Muscle of back (tissue), 11 donors: ENCODE measurements around the gene HPCA. TPM values are rescaled to one million over a fixed set of nuclear protein-coding genes. Genes with fewer than 3 reads are reported as not detected.
A peak's percentile ranks its signal among the peaks of the same experiment; 100 is the strongest.

Source experiments
- DNase-seq, 3 donors: peaks; one replicate each; pipeline versions ENCODE4 v3.0.0 to v3.0.0-alpha.2; 2013
- polyA plus RNA-seq, 10 donors: library from polyadenylated mRNA; unstranded; fragments of 120-200 nt; gene quantifications; one replicate each; pipeline ENCODE4 v1.2.1, GENCODE V29; 2013; ENCODE audit not compliant: insufficient read length in 10 of 10

The HPCA gene
- polyA plus RNA-seq, 10 donors, result 0.13 to 1.2 (median 0.21) TPM

DNA sequence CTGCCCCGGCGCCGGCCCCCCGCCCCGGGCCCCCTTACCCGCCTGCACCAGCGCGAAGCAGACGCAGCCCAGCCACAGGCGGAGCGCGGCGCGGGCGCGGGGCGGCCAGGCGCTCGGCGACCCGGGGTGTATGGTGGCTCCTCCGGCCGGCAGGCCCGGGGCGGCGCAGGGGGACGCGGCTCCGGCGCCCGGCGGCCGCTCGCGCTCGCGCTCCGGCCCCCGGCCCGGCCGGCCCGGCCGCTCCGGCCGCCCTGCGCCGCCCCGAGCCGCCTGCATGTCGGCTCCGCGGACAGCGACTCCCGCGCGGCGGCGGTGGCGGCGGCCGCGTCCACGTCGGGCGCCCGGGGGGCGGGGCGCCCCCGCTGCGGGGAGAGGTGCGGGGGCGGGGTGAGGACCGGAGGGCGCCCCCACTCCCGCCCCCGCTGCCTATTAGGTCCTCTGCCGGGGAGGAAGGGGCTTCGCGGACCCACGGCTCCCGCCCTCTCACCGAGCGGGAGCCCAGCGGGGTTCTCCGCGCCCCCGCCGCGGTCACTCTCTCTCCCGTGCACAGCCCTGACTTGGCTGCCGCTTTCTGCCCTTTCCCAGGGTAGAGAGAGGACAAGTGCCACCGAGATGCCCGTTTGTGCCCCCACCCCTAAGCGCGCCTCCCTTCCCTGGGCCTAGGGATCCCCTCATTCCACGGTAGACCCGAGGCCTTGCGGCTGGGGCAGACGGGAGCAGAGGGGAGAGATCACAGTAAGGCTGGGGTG, 15.5 kb upstream of the HPCA start, which contains the start of gene FNDC5:
FNDC5 (minus strand) TSS at position 298 of the 749 bp plus-strand sequence.
- DNase-seq, result peak in 1 of 3 donors; percentile 79

DNA sequence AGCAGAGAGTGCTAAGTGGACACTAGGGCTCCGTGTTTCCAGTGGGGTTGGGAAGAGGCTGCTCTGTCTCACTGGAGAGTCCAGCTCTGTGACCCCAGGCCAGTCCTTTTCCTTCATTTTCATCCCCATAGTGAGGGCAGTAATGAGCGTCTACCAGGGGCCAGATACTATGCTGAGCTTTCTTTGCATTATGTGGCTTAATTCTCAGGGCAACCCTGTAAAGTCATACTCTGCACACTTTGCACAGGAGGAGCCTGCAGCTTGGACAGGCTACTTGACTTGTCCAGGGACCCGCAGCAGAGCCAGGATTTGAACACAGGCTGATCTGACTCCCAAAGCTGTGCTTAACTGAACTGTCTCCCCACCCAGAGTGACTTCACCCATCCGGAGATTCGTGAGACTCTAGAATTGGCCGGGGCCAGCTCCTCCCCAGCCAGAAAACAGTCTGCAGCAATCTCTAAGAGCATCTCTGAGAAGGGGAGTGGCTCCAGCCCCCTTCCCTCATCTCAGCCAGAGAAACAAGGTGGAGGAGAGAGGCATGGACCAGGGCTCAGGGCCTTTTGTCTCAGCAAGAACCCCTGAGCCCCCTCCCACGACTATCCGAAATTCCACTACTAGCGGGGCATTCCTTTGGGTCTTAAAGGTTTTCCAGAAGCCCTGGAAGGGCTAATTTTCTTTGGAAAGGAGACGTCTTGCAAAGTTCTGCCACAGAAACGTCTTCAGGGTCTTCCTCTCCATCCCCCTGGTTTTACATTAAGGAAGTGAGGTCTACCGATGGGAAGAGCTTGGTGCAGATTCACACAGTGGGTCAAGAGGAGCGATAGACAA, 14.7 kb upstream of the HPCA start:
- DNase-seq, result peak; percentile 65 to 91 (median 79)

DNA sequence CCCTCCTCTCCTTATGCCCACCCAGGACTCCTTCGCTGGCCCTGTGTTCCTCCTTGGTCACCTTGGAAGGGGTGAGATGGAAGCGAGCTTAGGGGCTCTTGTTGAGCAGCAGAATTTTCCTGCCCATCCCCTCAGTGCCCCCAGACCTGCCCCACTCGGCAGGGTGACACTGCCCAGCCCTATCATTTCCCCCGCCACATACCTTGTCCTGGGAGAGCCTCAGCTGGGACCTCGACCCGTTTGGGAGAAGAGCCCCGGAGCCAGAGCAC, 14.2 kb upstream of the HPCA start:
- peak in 1 of 3 donors; percentile 81 for DNase-seq

DNA sequence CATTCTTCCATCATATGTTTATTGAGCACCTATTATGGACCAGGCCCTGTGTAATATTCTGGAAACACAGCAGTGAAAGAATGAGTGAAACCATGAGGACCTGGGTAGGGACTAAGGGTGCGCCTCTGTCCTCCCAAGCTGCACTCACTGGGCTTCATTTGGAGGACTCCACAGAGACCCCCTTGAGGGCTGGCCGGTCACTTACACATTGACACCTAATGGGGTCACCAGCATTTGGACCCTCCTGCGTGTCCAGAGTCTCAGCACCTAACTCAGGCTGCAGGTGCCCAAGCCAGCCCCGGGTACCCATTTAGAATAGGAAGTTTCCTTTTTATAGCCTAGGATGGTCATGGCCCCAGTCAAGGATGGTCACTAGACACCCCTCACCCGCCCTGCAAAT, 12.8 kb upstream of the HPCA start:
- DNase-seq, result no peak

DNA sequence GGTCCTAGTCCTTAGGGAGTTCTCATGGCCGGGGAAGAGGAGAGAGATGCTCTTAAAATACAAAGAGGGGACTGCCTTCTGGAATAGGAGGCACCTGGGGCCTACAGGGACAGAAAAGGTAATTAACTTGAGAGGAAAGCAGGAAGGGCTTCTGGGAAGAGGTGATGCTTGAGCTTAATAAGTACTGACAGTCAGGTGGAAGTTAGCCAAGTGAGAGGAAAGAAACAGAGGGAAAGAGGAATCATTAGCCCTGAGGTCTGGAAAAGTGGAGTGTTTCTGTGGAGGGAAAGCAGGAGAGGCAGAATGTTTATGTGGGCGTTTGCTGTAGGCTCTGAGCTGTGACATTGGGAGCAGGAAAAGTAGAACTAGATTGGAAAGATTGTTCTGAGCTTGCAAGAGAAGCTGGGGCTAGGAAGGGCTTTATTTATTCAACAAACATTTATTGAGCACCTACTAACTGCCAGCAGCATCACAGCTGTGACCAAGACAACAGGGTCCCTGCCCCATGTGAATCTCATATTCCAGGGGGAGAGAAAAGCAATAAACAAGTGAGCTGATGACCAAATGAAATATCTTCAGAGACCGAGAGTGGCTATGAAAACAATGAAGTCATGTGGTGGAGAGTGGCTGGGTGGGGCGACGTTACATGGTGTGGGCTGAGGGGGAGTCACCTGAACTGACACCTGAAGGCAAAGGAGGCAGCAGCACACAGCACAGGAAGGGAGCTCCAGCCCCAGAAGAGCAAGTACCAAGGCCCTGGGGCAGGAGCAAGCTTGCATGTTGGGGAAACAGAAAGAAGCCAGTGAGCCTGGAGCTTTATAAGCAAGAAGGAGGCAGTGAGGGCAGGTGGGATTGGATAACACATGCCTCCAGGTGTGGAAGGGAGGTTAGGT, 11.2 kb upstream of the HPCA start:
- no peak for DNase-seq

DNA sequence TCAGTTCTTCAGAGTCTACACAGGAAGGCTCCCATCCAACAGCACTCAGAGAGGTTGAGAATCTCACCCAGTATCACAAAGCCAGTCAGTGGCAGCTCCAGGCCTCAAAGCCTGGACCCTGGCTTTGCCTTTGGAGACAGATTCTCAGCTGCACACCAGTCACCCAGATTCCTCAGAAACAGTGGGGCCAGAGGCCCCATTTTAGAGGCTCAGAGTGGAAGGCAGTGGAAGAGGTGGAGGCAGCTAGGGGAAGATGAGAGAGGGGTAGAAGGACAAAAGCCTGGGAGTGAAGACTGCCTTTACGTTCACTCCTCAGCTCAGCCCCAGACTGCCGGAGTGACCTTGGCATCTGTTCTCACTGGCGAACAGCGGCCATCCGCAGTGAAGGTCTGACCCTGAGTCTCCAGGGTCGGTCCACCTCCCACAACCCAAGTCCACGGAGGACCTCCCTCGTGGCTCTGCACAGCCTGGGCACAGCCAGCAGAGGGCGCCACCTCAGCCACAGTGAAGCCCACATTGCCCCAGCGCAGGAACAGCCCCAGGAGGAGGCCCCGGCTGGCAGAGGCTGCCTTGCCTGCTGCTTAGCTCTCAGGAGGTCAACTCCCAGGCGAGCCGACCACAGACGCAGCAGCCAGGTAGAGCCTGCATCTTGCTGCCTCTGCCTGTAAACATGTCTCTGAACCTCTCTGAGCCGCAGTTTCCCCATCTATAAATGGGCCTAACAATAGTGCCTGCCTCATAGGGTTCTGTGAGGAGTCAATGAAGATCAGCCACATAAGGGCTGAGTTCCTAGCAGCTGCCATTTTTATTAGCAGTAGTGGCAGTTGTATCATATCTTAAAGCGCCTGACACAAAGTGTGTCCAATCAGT, 9.7 kb upstream of the HPCA start:
- peak in 1 of 3 donors; percentile 48 for DNase-seq

DNA sequence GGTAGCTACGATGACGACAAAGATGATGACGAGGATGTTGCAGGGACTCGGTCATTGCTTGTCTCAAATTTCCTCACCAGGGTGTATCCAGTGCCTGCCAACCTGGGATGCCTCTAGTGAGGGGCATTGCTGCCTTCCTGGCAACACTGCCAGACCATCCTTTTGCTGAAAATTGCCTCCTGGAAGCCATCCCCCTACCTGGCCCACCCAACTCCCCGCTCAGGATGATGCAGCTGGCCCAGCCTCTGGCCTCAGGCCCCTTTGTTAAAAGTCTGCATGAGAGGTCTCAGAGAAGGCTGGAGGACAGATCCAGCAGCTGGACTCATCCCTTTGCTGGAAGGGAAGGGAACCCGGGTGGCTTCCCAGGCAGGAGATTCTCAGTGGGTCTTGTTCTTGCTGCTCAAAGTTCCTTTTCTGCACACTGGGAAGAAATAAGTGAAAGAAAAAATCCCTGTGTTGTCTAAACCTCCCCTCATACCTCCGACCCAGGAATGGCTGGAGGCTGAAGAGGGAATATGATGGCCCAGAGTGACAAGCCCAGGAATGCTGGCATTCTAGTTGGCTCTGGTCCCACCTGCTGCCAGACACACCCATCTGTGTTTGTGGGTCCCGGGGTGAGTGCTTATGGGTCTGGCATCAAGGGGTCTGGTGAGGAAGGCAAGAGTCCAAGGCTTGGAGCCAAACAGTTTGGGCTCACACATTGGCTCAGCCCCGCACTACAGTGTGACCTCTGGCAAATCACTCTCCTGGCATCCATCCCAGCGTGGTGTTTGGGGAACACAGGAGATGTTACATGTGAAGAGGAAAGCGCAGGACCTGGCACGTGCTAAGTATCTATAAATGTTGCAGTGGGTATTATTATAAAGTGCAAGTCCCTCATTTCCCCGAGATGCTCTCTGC, 8.8 kb upstream of the HPCA start:
- peak in 1 of 3 donors; percentile 41 for DNase-seq

DNA sequence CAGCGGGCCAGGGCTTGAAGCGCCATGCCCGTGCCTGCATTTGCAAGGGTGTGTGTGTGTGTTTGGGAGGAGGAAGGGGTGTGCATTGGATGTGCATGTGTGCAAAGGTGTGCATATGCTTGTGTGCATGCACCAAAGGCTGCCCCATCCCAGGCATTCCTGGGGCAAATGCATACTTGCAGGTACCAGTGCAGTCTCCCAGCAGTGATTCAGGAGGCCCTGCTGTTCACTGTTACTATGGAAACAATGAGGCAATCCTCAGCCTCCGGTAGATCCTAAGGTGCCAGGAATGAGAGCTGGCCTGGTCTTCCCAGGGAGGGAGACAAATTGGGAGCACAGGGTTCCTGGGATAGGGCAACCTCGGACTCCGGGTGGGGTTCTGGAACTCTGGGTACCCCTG, 8.1 kb upstream of the HPCA start:
- no peak for DNase-seq

DNA sequence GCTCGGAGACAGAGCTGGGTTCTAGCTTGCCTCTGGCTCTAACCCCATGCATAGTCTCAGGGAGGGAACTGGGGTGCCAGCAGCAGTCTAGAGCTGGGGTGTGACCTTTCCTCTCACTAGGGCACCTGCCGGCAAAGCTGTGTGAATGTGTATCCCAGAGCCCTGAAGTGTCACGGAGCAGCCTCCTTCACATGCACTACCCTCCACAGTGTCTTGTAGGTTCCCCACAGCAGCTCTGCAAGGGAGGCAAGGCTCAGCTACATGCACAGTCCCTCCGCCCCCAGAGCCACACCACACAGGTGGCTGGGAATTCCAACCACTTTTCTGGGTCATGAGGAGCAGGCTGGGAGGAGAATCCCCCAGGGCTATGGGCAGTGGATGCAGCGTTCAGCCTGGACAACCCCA, 7.7 kb upstream of the HPCA start:
- DNase-seq, result no peak

DNA sequence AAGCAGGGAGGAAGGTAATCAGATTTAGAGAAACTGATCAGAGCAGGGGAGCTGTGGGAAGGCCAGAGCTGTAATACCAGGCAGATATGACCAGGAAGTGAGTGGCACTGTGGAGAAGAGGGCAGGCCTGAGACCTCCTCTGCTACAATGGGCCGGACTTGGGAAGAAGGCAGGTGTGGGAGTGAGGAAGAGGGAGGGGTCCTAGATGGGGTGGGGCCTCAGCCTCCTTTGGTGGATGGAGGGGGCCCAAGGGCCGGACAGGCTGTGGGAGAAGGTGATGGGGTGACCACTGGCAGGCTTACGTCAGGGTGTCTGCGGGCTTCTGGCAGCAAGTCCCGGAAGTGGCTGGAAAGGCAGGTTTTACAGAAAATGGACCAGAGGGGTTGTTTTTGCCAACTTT, 5.0 kb upstream of the HPCA start:
- no peak for DNase-seq

DNA sequence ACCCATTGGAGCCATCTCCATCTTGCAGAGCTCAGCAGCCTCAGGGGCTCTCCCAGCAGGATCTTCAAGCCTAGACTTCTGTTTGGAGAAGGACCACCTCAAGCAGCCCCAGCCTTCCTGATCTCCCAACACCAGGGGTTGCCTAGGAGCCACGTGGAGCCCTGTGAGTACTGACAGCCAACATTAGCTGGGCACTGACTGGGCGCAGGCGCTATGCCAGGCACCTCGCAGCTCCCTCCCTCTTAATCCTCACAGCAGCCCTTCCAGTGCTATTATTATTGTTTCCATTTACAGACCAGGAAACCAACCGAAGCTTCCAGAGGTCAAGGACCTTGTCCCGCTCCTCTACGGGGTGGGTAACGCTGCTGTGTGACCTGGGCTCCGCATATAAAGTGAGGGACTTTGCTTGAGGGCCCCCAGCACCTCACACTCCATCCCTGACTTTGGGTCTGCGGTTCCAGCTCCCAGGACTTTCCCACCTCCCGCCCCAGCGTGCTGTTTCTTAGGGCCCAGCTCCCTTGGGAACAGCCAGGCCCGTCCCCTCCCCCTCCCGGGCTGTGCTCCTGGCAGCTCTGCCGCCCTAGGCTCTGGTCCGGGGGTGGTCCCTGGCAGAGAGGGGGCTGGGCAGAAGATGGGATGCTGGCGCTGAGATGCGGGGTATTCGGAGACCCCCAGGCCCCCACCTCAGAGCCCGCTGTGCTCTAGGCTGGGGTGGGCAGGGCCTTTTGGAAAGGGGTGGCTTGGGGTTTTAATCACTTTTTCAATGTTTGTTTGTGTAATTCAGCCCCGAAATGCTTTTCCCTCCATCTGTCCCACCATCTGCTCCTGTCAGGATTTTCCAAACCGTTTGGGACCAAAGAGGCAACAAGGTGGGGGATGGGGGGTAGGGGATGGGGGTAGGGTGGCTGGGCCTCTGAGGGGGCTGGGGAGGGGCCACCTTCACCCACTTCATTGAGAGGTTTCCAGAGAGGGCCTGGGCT, 4.1 kb upstream of the HPCA start:
- DNase-seq, result no peak

DNA sequence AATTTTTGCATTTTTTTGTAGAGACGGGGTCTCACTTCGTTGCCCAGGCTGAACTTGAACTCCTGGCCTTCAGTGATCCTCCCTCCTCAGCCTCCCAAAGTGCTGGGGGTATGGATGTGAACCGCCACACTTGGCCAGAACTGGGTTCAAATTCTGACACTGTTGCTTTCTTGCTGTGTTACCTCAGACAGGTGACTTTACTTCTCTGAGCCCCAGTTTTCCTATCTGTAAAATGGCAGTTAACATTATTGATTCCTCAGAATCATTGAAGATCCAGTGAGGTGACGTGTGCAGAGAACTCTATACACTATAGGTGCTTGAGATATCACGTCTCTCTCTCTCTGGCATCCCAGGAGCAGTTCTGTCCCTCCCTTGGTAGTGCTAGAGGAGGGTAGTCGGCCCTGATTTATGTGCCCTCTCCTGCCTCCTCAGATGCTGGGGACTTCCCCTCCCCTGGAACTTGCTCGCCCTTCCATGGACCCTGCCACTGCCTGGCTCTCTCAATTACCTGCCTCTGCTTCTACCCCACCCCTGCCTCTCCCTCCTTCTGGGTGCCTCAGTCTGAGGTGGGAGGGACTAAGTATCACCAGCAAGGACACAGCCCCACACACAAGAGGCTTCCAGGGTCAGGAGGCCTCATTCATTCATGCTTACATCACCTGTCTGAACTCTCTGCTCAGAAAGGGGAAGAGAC, 2.8 kb upstream of the HPCA start:
- no peak for DNase-seq

DNA sequence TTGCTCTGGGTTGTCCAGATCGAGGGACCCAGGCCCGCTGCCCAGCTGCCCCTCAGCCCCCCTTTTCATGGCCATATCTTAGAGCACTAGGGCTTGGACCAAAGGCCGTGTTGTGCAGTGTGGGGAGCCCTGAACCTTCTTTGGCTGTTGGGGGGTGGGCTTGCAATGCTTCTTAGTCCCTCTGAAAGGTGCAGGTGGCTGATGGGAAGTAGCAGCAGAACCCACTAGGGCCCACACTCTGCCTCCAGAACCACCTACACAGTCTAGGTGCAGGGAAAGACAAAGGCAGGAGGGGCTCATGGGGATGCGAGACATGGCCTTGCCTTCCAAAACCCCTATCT, 2.3 kb upstream of the HPCA start:
- no peak for DNase-seq

DNA sequence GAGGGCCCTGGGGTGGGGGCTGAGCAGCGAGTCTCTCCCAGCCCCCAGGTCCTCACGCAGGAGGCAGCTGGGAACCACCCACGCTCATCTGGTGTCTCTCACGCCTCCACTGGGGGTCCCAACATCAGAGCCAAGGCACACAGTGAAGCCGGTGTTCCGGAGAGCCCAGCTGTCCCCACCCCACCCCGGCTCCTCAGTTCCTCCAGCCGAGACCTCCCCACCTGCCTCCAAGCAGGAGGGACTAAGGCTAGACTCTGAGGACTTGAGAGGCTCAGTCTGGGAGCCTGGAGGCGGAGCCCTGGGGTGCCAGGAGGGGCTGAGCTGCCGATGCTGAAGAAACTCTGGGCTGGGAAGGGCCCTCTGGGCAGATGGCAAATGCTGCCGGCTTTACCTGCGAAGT, 1.6 kb upstream of the HPCA start:
- DNase-seq, result no peak

DNA sequence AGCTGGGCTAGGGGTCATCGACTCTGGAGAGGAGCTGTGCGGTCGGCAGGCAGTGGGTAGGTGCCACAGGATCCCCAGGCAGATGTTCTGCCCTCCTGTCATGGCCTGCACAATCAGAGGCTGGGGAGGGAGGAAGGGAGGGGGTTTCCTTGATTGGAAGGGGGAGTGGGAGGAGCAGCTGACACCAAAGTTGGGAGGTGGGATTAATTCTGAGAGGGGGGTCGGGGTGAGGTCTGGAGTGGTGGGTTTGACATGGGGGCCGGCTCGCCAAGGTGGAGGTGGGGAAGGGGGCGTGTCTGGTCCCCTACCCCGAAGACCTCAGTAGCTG, 651 bp upstream of the HPCA start:
- DNase-seq, result no peak

DNA sequence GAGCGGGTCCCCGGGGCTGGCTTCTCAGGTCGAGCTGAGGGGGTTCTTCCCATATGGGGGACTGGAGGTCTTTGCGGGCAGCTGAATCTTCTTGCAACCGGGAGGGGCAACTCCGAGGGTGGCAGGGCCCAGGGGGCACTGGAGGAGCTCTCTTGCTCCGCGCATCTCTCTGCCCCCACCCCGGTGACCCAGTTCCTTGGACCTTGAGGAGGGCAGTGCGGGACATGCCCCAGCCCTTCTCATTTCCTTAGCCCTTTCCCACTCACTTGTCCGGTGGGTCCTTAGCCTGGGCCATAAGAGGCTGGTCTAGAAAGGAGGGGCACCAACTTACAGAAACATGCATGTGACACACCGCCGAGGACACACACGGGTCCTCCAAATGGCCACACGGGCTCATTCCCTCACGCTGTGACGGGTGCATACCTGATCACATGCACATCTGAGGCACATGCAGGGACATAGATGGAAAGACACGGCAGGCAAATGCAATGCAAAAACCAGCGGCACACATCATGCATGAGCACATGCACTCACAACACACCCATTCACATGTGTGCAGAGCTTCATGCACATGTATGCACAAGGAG, 630 bp downstream of the HPCA start:
- no peak for DNase-seq

DNA sequence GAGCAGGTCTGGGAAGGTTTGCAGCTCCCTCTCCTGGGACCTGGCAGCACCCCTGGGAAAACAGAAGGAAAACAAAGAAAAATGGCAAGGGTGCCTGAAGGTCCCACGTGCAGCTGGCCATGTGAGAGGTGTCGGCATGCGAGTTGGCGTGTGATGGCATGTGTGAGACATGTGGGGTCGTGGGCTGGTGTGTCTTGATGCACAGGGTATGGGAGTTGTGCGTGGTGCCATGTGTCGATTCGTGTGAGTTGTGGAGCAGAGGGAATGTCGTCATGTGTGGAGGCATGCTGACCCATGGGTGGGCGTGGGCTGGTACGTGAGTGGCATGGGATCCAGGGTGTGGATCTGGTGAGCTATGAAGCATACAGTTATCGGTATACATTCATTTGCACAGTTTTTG, 1.3 kb downstream of the HPCA start:
- no peak for DNase-seq

DNA sequence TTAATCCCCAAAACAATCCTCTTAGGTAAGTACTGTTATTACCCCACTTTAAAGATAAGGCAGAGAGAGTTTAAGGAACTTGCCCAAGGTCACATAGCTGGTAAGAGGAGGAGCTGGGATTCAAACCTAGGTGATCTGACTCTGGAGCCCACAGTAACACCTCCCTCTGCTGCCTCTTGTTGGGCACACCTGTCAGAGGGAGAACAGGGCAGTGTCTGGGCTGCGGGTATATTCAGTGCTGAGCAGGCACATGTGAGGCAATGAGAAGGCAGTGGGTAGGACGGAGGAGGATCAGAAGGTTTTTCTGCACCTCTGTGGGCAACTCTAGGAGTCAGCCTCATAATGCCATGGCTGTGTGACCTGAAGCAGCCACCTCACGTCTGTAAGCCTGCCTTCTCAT, 1.8 kb downstream of the HPCA start:
- DNase-seq, result no peak
